ENCODE measurements around the gene BMP8A. TPM values are rescaled to one million over a fixed set of nuclear protein-coding genes. Genes with fewer than 3 reads are reported as not detected.
"Not testable (repeated sequence)": the region's sequence is repeated elsewhere in the genome, so short reads cannot be mapped to it uniquely, and the experiment has no call there.

BMP8A gene
- total and polyA plus RNA-seq, 8 donors: not detected

DNA sequence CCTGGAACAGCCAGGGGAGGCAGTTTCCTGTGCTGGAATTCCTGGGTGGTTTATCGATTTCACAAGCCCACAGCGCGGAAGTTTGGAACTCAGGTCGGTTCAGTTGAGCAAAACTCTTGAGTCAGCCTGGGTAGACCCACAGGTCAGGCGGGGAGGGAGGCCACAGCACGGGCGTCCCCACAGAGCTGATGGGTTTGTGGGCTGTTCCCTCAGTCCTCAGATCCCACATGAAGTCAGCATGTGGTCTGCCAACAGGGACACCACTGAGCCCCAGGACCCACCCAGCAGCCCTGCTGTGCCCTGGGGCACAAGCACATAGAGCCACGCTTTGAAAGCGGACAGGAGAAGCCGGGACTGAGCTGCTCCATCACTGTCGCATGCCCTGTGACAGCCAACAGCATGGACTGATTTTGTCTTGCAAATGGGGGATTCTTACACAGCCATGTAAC lies 17.4 kb downstream of the BMP8A start:
- no peak overlapping the region for H3K4me3 ChIP-seq
- peak overlapping the region in 3 of 5 donors; percentile 25 to 43 (median 29) for H3K27ac ChIP-seq
- H3K9me3 ChIP-seq: no peaks in the 10 kb centered on the region
- peaks cover 0 to 7% (median 3%) of the 10 kb centered on the region in 4 donors for H3K4me1 ChIP-seq
- intact Hi-C loops (cut with DNase I; ENCODE audit: low total_unique reads): no loop called here
- TF ChIP-seq POLR2AphosphoS5 (IDR thresholded peaks at IDR 0.05) (no peak), POLR2A (IDR thresholded peaks at IDR 0.05) (no peak), CTCF (IDR thresholded peaks at IDR 0.05) (no peak), EP300 (IDR thresholded peaks at IDR 0.05) (no peak)
- WGBS, 5 donors: 56 to 75% (median 67%) methylated on average over 8 to 11 of the region's 11 CpGs
- no peak for DNase-seq
- no peaks in the 10 kb centered on the region for H3K36me3 ChIP-seq
- peaks cover 0 to 4% (median 0%) of the 10 kb centered on the region in 3 donors for H3K27me3 ChIP-seq

DNA sequence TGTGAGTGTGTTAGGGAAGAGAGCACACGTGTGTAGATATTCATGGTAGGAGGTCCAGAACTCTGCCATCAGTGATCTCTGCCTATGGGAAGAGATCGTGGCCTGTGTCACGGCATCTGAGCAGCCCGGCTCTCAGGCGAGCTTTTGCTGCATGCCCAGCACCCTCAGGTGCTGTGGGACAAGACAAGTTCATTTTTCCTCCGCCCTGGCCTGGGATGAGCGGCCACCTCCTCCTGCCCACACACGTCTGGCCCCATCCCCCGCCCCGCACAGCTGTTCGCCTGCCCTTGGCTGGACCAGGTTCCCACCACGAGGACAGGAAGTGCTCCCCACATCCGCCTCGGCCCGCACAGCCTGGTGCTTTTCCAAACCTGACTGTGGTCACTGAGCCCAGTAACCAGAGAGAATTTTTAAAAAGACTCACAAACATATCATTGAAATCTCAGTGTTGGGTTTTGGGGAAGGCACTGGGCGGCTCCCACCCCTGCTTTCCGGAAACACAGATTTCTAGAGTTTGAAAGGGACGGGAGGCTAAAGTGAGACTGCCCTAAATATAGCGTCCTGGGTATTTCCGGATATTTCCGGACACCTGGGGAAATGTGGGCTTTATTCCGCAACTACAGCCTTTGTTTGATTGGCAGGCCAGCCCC lies 18.0 kb downstream of the BMP8A start:
- Histone ChIP-seq H3K36me3 (no peaks in the 10 kb centered on the region), H3K27ac (peak overlapping the region in 3 of 5 donors; percentile 25 to 43 (median 29))
- TF ChIP-seq POLR2A (IDR thresholded peaks at IDR 0.05): no peak
- no peak for TF ChIP-seq EP300 (IDR thresholded peaks at IDR 0.05)
- no peak for TF ChIP-seq POLR2AphosphoS5 (IDR thresholded peaks at IDR 0.05)
- TF ChIP-seq CTCF (IDR thresholded peaks at IDR 0.05): no peak

GRCh38 chr1:39510570-39511186 lies 19.2 kb downstream of the BMP8A start:
- H3K36me3 ChIP-seq; H3K4me3 ChIP-seq; H3K27ac ChIP-seq; DNase-seq; H3K9me3 ChIP-seq; intact Hi-C loops (cut with DNase I; ENCODE audit: low total_unique reads): not testable (repeated sequence)
- Histone ChIP-seq H3K4me1 (peaks cover 0 to 13% (median 8%) of the 10 kb centered on the region in 4 donors), H3K27me3 (peaks cover 0 to 15% (median 0%) of the 10 kb centered on the region in 3 donors)
- WGBS, 5 donors: 82 to 89% (median 86%) methylated on average over 8 to 15 of the region's 20 CpGs

More for the DNA sequence above, 18.0 kb downstream of the BMP8A start:
- 50 to 70% (median 65%) methylated on average over 12 to 22 of the region's 22 CpGs for WGBS, 5 donors
- intact Hi-C loops (cut with DNase I; ENCODE audit: low total_unique reads): no loop called here
- peak in 1 of 2 donors; percentile 66 for DNase-seq
- H3K27me3 ChIP-seq: peaks cover 0 to 7% (median 0%) of the 10 kb centered on the region in 3 donors
- peaks cover 0 to 8% (median 4%) of the 10 kb centered on the region in 4 donors for H3K4me1 ChIP-seq
- no peak overlapping the region for H3K4me3 ChIP-seq
- no peaks in the 10 kb centered on the region for H3K9me3 ChIP-seq

GRCh38 chr1:39511477-39511876 lies 20.0 kb downstream of the BMP8A start:
- WGBS, 5 donors: 79 to 94% (median 84%) methylated on average over 6 to 8 of the region's 13 CpGs; no CpG with 5 or more reads in 2 of the 5 donors
- Histone ChIP-seq H3K4me1 (peaks cover 0 to 13% (median 8%) of the 10 kb centered on the region in 4 donors), H3K27me3 (peaks cover 0 to 16% (median 0%) of the 10 kb centered on the region in 3 donors)
- DNase-seq; H3K4me3 ChIP-seq; H3K36me3 ChIP-seq; H3K9me3 ChIP-seq; intact Hi-C loops (cut with DNase I; ENCODE audit: low total_unique reads); H3K27ac ChIP-seq: not testable (repeated sequence)

DNA sequence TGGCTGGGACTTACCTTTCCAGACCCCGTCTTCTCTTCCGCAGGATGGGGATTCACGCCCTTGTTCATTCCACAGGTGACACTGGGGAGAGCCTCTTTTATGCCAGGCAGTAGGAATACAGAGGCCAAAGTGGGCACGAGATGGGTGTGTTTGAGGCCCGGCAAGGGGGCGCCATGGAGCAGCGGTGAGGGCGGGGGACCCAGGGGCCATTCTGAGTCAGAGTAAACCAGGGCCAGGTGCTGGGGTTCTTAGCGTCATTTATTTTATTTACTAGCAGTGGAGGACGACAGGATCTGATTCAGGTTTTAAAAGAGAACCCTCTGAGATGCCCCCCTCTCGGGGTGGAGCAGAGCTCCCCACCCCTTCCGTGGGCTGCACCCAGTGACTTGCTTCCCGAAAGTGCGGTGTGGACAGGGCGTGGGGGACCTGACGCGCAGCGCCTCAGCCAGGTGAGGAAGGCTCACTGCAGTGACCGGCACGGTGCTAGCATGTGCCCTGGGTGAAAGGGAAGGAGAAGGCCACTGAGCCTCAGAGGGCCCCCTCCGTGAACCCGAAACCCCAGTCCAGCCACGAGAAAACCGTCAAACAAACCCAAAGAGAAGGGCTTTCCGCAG lies 20.9 kb downstream of the BMP8A start:
- H3K27ac ChIP-seq; H3K36me3 ChIP-seq; H3K4me3 ChIP-seq; DNase-seq; H3K9me3 ChIP-seq; intact Hi-C loops (cut with DNase I; ENCODE audit: low total_unique reads): not testable (repeated sequence)
- Histone ChIP-seq H3K4me1 (peaks cover 0 to 13% (median 8%) of the 10 kb centered on the region in 4 donors), H3K27me3 (peaks cover 0 to 16% (median 0%) of the 10 kb centered on the region in 3 donors)
- 51 to 76% (median 60%) methylated on average over 5 to 6 of the region's 25 CpGs; no CpG with 5 or more reads in 1 of the 5 donors for WGBS, 5 donors

DNA sequence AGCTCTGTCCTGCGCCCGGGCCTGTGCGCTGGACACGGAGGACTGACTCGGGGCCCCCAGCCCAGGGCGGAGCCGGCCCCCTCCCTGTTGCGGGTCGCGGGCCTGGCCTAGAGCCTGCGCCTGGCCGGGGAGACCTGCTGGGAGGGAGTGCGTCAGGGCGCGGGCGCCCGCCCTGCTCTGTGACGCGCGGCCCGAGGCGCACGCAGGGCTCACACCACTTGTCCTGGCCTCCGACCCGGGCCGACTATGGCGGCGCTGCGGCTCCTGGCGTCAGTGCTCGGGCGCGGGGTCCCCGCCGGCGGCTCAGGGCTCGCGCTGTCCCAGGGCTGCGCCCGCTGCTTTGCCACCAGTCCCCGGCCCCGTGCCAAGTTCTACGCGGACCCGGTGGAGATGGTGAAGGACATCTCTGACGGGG lies 23.3 kb downstream of the BMP8A start:
- Histone ChIP-seq H3K27ac (peak overlapping the region in 1 of 5 donors; percentile 31), H3K4me3 (peak overlapping the region; percentile 32 to 44 (median 38)), H3K27me3 (peaks cover 0 to 16% (median 0%) of the 10 kb centered on the region in 3 donors)
- H3K36me3 ChIP-seq; DNase-seq; intact Hi-C loops (cut with DNase I; ENCODE audit: low total_unique reads); H3K4me1 ChIP-seq; H3K9me3 ChIP-seq: not testable (repeated sequence)
- WGBS, 5 donors: 0 to 4% (median 2%) methylated on average over 6 to 43 of the region's 46 CpGs; no CpG with 5 or more reads in 1 of the 5 donors

- H3K9me3 ChIP-seq; DNase-seq; intact Hi-C loops (cut with DNase I; ENCODE audit: low total_unique reads); H3K4me1 ChIP-seq; H3K27ac ChIP-seq; H3K36me3 ChIP-seq: not testable (repeated sequence)
- Histone ChIP-seq H3K4me3 (peak overlapping the region; percentile 32 to 44 (median 38)), H3K27me3 (peaks cover 0 to 16% (median 0%) of the 10 kb centered on the region in 3 donors)
- 7 to 39% (median 14%) methylated on average over 18 to 23 of the region's 78 CpGs for WGBS, 5 donors
Observed at GRCh38 chr1:39515131-39516086, 24.0 kb downstream of the BMP8A start.

- H3K4me1 ChIP-seq; H3K27ac ChIP-seq; intact Hi-C loops (cut with DNase I; ENCODE audit: low total_unique reads); DNase-seq; H3K36me3 ChIP-seq; H3K4me3 ChIP-seq; H3K9me3 ChIP-seq: not testable (repeated sequence)
- peaks cover 0 to 12% (median 0%) of the 10 kb centered on the region in 3 donors for H3K27me3 ChIP-seq
- WGBS, 5 donors: 80 to 96% (median 83%) methylated on average over 3 to 4 of the region's 4 CpGs
Observed at GRCh38 chr1:39516841-39517240, 25.4 kb downstream of the BMP8A start.
